H1 (cell line): ENCODE measurements around the gene CD63. TPM values are rescaled to one million over a fixed set of nuclear protein-coding genes. Genes with fewer than 3 reads are reported as not detected.

ENCODE experiments used
- CTCF ChIA-PET: fragments of 300-600 bp; sonication (Branson Sonifier 250); formaldehyde crosslinking; loops from one replicate; lab custom pipeline; 2021; ENCODE audit not compliant: partially characterized antibody; lab: Charles Lee
- POLR2A ChIA-PET: fragments of 300-600 bp; sonication (Branson Sonifier 250); formaldehyde crosslinking; loops from one replicate; lab custom pipeline; 2021; ENCODE audit warnings: inconsistent platforms; ENCODE audit not compliant: partially characterized antibody; lab: Charles Lee
- DNase-seq, 2 experiments: peaks; one replicate each; pipeline versions ENCODE4 v3.0.0 to v3.0.0-alpha.2; 2010 to 2022; ENCODE audit warnings: low spot score in 2 of 2, low read depth in 1 of 2, mixed read lengths in 1 of 2
- FAIRE-seq: peaks from 2 replicates; lab custom pipeline; 2011; peaks lifted over from hg19 to GRCh38; lab: Jason Lieb, UNC
- H2AFZ ChIP-seq: 2 replicates; pipeline ENCODE4 v1.8.1; 2012; ENCODE audit warnings: low read length, inconsistent platforms
- H2AK5ac ChIP-seq: 2 replicates; pipeline ENCODE4 v1.6.1; 2013; ENCODE audit warnings: low read depth, low read length
- H2BK120ac ChIP-seq: replicated peaks from 2 replicates; pipeline ENCODE3; 2013; ENCODE audit warnings: low read depth, low read length, inconsistent platforms
- H2BK12ac ChIP-seq: 2 replicates; pipeline ENCODE4 v1.6.1; 2013; ENCODE audit warnings: low read depth, low read length
- H2BK15ac ChIP-seq: 2 replicates; pipeline ENCODE4 v1.6.1; 2013; ENCODE audit warnings: low read length
- H2BK20ac ChIP-seq: 2 replicates; pipeline ENCODE4 v1.6.1; 2013; ENCODE audit warnings: low read length
- H2BK5ac ChIP-seq: 2 replicates; pipeline ENCODE4 v1.6.1; 2013; ENCODE audit warnings: low read depth, low read length
- H3K14ac ChIP-seq: 2 replicates; pipeline ENCODE4 v1.6.1; 2013; ENCODE audit warnings: inconsistent platforms; ENCODE audit not compliant: insufficient read length
- H3K18ac ChIP-seq: 2 replicates; pipeline ENCODE4 v1.6.1; 2013; ENCODE audit warnings: low read length; ENCODE audit errors: extremely low read depth
- H3K23ac ChIP-seq: 2 replicates; pipeline ENCODE4 v1.6.1; 2013; ENCODE audit warnings: inconsistent platforms; ENCODE audit not compliant: insufficient read length
- H3K23me2 ChIP-seq: 2 replicates; pipeline ENCODE4 v1.6.1; 2013; ENCODE audit warnings: low read depth, low read length
- H3K27ac ChIP-seq: 2 replicates; pipeline ENCODE4 v1.6.1; 2011; ENCODE audit warnings: low read depth, low read length, inconsistent platforms
- H3K27me3 ChIP-seq, 4 experiments: replicated peaks in 1 of 4; 1 replicate in 1 of 4; 2 replicates in 3 of 4; pipeline versions ENCODE4 v1.6.1 to v1.8.1; 2011 to 2013; ENCODE audit warnings: low read length in 3 of 4, mild to moderate bottlenecking in 3 of 4, inconsistent platforms in 2 of 4, mixed read lengths in 2 of 4, moderate library complexity in 1 of 4; ENCODE audit not compliant: control insufficient read depth in 3 of 4, insufficient read depth in 3 of 4; ENCODE audit errors: extremely low read depth in 1 of 4
- H3K36me3 ChIP-seq, 4 experiments: 2 replicates each; pipeline versions ENCODE4 v1.6.1 to v1.8.1; 2011 to 2013; ENCODE audit warnings: mild to moderate bottlenecking in 4 of 4, low read length in 3 of 4, moderate library complexity in 2 of 4, control low read depth in 1 of 4, inconsistent platforms in 1 of 4; ENCODE audit not compliant: insufficient read depth in 4 of 4, control insufficient read depth in 2 of 4
- H3K4ac ChIP-seq: replicated peaks from 2 replicates; pipeline ENCODE3; 2013; ENCODE audit warnings: low read length, low read depth, mixed read lengths, inconsistent platforms; ENCODE audit not compliant: insufficient read length
- H3K4me1 ChIP-seq, 4 experiments: replicated peaks in 1 of 4; 1 replicate in 1 of 4; 2 replicates in 3 of 4; pipeline versions ENCODE4 v1.6.1 to v1.8.1; 2011 to 2013; ENCODE audit warnings: low read length in 3 of 4, inconsistent platforms in 2 of 4, mixed read lengths in 1 of 4; ENCODE audit not compliant: insufficient read depth in 4 of 4, control insufficient read depth in 3 of 4
- H3K4me2 ChIP-seq, 2 experiments: 2 replicates each; pipeline versions ENCODE4 v1.6.1 to v1.8.1; 2011 to 2013; ENCODE audit warnings: low read depth in 2 of 2, low read length in 2 of 2, control low read depth in 1 of 2, inconsistent platforms in 1 of 2, mild to moderate bottlenecking in 1 of 2; ENCODE audit not compliant: insufficient read depth in 1 of 2
- H3K4me3 ChIP-seq, 4 experiments: fragments of 200-600, 300-600 bp in 1 of 4; sonication (generic), shearing (Covaris generic), sonication (Bioruptor Twin) in 1 of 4; 2 replicates each; pipeline versions ENCODE4 v1.5.1 to v1.8.1; 2011 to 2016; ENCODE audit warnings: low read length in 4 of 4, low read depth in 3 of 4, control low read depth in 2 of 4, inconsistent platforms in 2 of 4, mild to moderate bottlenecking in 2 of 4, mixed read lengths in 1 of 4, moderate library complexity in 1 of 4; ENCODE audit not compliant: insufficient read depth in 2 of 4; ENCODE audit errors: extremely low read depth in 1 of 4
- H3K56ac ChIP-seq: replicated peaks from 2 replicates; pipeline ENCODE3; 2013; ENCODE audit warnings: low read depth, mild to moderate bottlenecking, mixed read lengths, low read length, inconsistent platforms; ENCODE audit not compliant: insufficient read length
- H3K79me1 ChIP-seq: 2 replicates; pipeline ENCODE4 v1.6.1; 2013; ENCODE audit warnings: low read depth, low read length, control low read depth
- H3K79me2 ChIP-seq, 2 experiments: 2 replicates each; pipeline versions ENCODE4 v1.6.1 to v1.8.1; 2012 to 2013; ENCODE audit warnings: low read length in 2 of 2, mild to moderate bottlenecking in 2 of 2, inconsistent platforms in 1 of 2; ENCODE audit not compliant: insufficient read depth in 2 of 2, control insufficient read depth in 1 of 2
- H3K9ac ChIP-seq, 4 experiments: replicated peaks in 1 of 4; 1 replicate in 1 of 4; 2 replicates in 3 of 4; pipeline versions ENCODE4 v1.6.1 to v1.8.1; 2011 to 2013; ENCODE audit warnings: low read depth in 3 of 4, low read length in 3 of 4, control low read depth in 2 of 4, mild to moderate bottlenecking in 2 of 4, moderate library complexity in 2 of 4, inconsistent platforms in 1 of 4; ENCODE audit errors: extremely low read depth in 1 of 4
- H3K9me3 ChIP-seq, 2 experiments: 2 replicates each; pipeline versions ENCODE4 v1.6.1 to v1.8.1; 2012 to 2013; ENCODE audit warnings: mild to moderate bottlenecking in 2 of 2, moderate library complexity in 2 of 2, control low read depth in 1 of 2, inconsistent platforms in 1 of 2, low read depth in 1 of 2, low read length in 1 of 2, mixed read lengths in 1 of 2; ENCODE audit not compliant: insufficient read depth in 2 of 2
- H4K20me1 ChIP-seq, 2 experiments: replicated peaks in 1 of 2; 2 replicates each; pipeline versions ENCODE3 to v1.8.1; 2011 to 2013; ENCODE audit warnings: inconsistent platforms in 2 of 2, low read length in 2 of 2, mild to moderate bottlenecking in 1 of 2; ENCODE audit not compliant: insufficient read depth in 2 of 2, control insufficient read depth in 1 of 2
- H4K5ac ChIP-seq: 2 replicates; pipeline ENCODE4 v1.6.1; 2013; ENCODE audit warnings: low read length, low read depth, mixed read lengths, inconsistent platforms; ENCODE audit not compliant: insufficient read length
- H4K8ac ChIP-seq: 2 replicates; pipeline ENCODE4 v1.8.0; 2013; ENCODE audit warnings: mild to moderate bottlenecking, moderate library complexity, low read length, inconsistent platforms; ENCODE audit not compliant: insufficient read depth; ENCODE audit errors: extremely low read depth
- H4K91ac ChIP-seq: replicated peaks from 2 replicates; pipeline ENCODE3; 2013; ENCODE audit warnings: low read length, mixed read lengths, inconsistent platforms; ENCODE audit not compliant: insufficient read length
- PHF8 ChIP-seq: fragments of 200-600 bp; sonication (generic); conservative IDR thresholded peaks from 2 replicates; pipeline ENCODE4 v1.7.1; 2012; ENCODE audit warnings: low read depth, mild to moderate bottlenecking, inconsistent platforms, low read length, moderate library complexity
- POLR2AphosphoS5 ChIP-seq: IDR thresholded peaks from 2 replicates; pipeline ENCODE4 v1.6.1; 2011; ENCODE audit warnings: low read depth, low read length
- WGBS, 2 experiments: shearing (Covaris generic) in 1 of 2; methylation state at CpG; one replicate each; pipeline versions ENCODE4 v1.1.6 to v1.1.7; 2013 to 2015; ENCODE audit warnings: low lambda C conversion rate in 2 of 2, mixed read lengths in 2 of 2, inconsistent platforms in 1 of 2, low coverage in 1 of 2, missing lambda C conversion rate in 1 of 2; ENCODE audit not compliant: insufficient replicate concordance in 2 of 2, insufficient coverage in 1 of 2, insufficient read length in 1 of 2; ENCODE audit errors: extremely low coverage in 1 of 2, missing lambda C conversion rate in 1 of 2; 5-methylcytosine and 5-hydroxymethylcytosine counted together
- polyA plus RNA-seq, 7 experiments: library from polyadenylated mRNA; depleted of rRNA in 3 of 7; stranded (reverse) in 5 of 7; unstranded in 2 of 7; fragments of >200 nt in 5 of 7; fragments of 200-250 nt in 2 of 7; gene quantifications; 1 replicate in 5 of 7; 2 replicates in 1 of 7; 4 replicates in 1 of 7; pipeline versions ENCODE4 v1.2.1 to v1.2.3, GENCODE V29; 2011 to 2013; ENCODE audit warnings: missing spikeins in 2 of 7, mixed read lengths in 2 of 7
- total RNA-seq: library from RNA; stranded (reverse); fragmentation: NEBNext Ultra II Directional; extraction: Animal tissue kit (Norgen Biotek cat#: 25700); gene quantifications from 2 replicates; pipeline ENCODE4 v1.2.1, GENCODE V29; 2021

CD63 gene
- total and polyA plus RNA-seq, 2 of the 8 experiments (the other 6 are each of a cell fraction or from before 2014, with no cell fraction given) = 440 to 526 TPM

GRCh38 chr12:55765736-55766290 lies 37.0 kb upstream of the CD63 start:
- ChIA-PET CTCF (interaction anchor here (0.6 to 3.4 kb wide), 4 partner anchors 12 to 488 kb away, joined by 3 to 19 read pairs (median 4); no protein-coding TSS in a partner anchor), POLR2A (interaction anchor here (0.6 to 46.5 kb wide), 8 partner anchors 8 to 50 kb away, joined by 3 to 809 read pairs (median 5); partner anchors contain the start of genes BLOC1S1, CD63 and GDF11)
- H3K9ac ChIP-seq = no peak overlapping the region
- WGBS, 2 experiments = 90% methylated on average over 5 of the region's 5 CpGs; no CpG with 5 or more reads in 1 of the 2 experiments
- peaks cover 3% of the 10 kb centered on the region; the same call in 1 of the 2 replicates for H3K79me1 ChIP-seq
- H3K27me3 ChIP-seq = no peaks in the 10 kb centered on the region
- no peaks in the 10 kb centered on the region for H3K4me1 ChIP-seq
- 0 out of 2 replicates have a peak overlapping the region, but pooled peaks have one; percentile 6 for H2BK5ac ChIP-seq
- no peak overlapping the region for H3K23ac ChIP-seq
- TF ChIP-seq PHF8 (no peak), POLR2AphosphoS5 (peak; percentile 52; the same call in 1 of the 2 replicates)
- no peaks in the 10 kb centered on the region for H3K79me2 ChIP-seq
- H3K14ac ChIP-seq = no peak overlapping the region
- no peak overlapping the region for H2AFZ ChIP-seq
- no peak overlapping the region for H3K27ac ChIP-seq
- H3K36me3 ChIP-seq = peaks cover 0 to 25% (median 1%) of the 10 kb centered on the region in 4 experiments; a peak in 4 of 8 replicates
- no peak overlapping the region for H2BK15ac ChIP-seq
- DNase-seq (no peak), FAIRE-seq (no peak)
- H3K4me2 ChIP-seq = no peak overlapping the region
- no peak overlapping the region for H4K8ac ChIP-seq
- H3K9me3 ChIP-seq = no peaks in the 10 kb centered on the region
- H3K23me2 ChIP-seq = no peaks in the 10 kb centered on the region
- H4K20me1 ChIP-seq = peaks cover 4 to 6% of the 10 kb centered on the region in 2 experiments
- no peak overlapping the region for H4K5ac ChIP-seq
- no peak overlapping the region for H2BK12ac ChIP-seq
- no peak overlapping the region for H3K4me3 ChIP-seq
- no peak overlapping the region for H4K91ac ChIP-seq
- no peak overlapping the region for H2BK120ac ChIP-seq
- no peak overlapping the region for H2BK20ac ChIP-seq
- no peak overlapping the region for H2AK5ac ChIP-seq
- no peak overlapping the region for H3K4ac ChIP-seq
- H3K18ac ChIP-seq = no peak overlapping the region
- H3K56ac ChIP-seq = no peak overlapping the region
